ENCODE measurements around the gene KAT2A. TPM values are rescaled to one million over a fixed set of nuclear protein-coding genes. Genes with fewer than 3 reads are reported as not detected.

KAT2A gene
- total RNA-seq, 1 donor from 2014 or later: 63.1 TPM

- Histone ChIP-seq H3K36me3 (no peaks in the 10 kb centered on the region), H3K4me1 (peaks cover 16% of the 10 kb centered on the region), H3K27ac (no peak overlapping the region), H3K4me3 (no peak overlapping the region), H3K9me3 (no peaks in the 10 kb centered on the region), H3K27me3 (no peaks in the 10 kb centered on the region)
- no peak for DNase-seq (ENCODE audit: extremely low spot score in 2 of 2)
- TF ChIP-seq CTCF (IDR thresholded peaks at IDR 0.05): no peak
- TF ChIP-seq POLR2A (IDR thresholded peaks at IDR 0.05): no peak
- no peak for TF ChIP-seq POLR2AphosphoS5 (IDR thresholded peaks at IDR 0.05; ENCODE audit: insufficient read depth in 1 of 2, low read depth in 1 of 2)
- intact Hi-C loops (cut with DNase I): no loop called here
Measured at GRCh38 chr17:42098730-42099399, 22.3 kb downstream of the KAT2A start.

- TF ChIP-seq CTCF (IDR thresholded peaks at IDR 0.05): no peak
- TF ChIP-seq POLR2AphosphoS5 (IDR thresholded peaks at IDR 0.05; ENCODE audit: insufficient read depth in 1 of 2, low read depth in 1 of 2): no peak
- no peak for TF ChIP-seq POLR2A (IDR thresholded peaks at IDR 0.05)
- no peak for DNase-seq (ENCODE audit: extremely low spot score in 2 of 2)
- peak within 1 kb of the TSS; percentile 6 to 29 for H3K4me3 ChIP-seq
- H3K27me3 ChIP-seq: no peaks in the 10 kb centered on the region
- no peaks in the 10 kb centered on the region for H3K9me3 ChIP-seq
- H3K36me3 ChIP-seq: no peaks in the 10 kb centered on the region
- H3K4me1 ChIP-seq: peaks cover 16% of the 10 kb centered on the region
- no peak within 1 kb of the TSS for H3K27ac ChIP-seq
- intact Hi-C loops (cut with DNase I): no loop called here
Measured at GRCh38 chr17:42097691-42098631, 23.2 kb downstream of the KAT2A start, which contains the start of gene ZNF385C. Gene ZNF385C, minus strand, starts transcription at chr17:42098473. Its CDS starts 35,417 bp downstream, at chr17:42063056.

GRCh38 chr17:42096360-42097111, 24.6 kb downstream of the KAT2A start:
- no peaks in the 10 kb centered on the region for H3K27me3 ChIP-seq
- H3K27ac ChIP-seq: no peak overlapping the region
- no peaks in the 10 kb centered on the region for H3K9me3 ChIP-seq
- H3K4me1 ChIP-seq: peaks cover 14% of the 10 kb centered on the region
- intact Hi-C loops (cut with DNase I): no loop called here
- TF ChIP-seq POLR2AphosphoS5 (IDR thresholded peaks at IDR 0.05; ENCODE audit: insufficient read depth in 1 of 2, low read depth in 1 of 2) (no peak), CTCF (IDR thresholded peaks at IDR 0.05) (no peak), POLR2A (IDR thresholded peaks at IDR 0.05) (no peak)
- H3K4me3 ChIP-seq: no peak overlapping the region
- no peaks in the 10 kb centered on the region for H3K36me3 ChIP-seq
- no peak for DNase-seq (ENCODE audit: extremely low spot score in 2 of 2)

- Histone ChIP-seq H3K4me1 (peaks cover 12% of the 10 kb centered on the region), H3K9me3 (no peaks in the 10 kb centered on the region), H3K4me3 (no peak overlapping the region), H3K27me3 (no peaks in the 10 kb centered on the region), H3K36me3 (no peaks in the 10 kb centered on the region), H3K27ac (no peak overlapping the region)
- intact Hi-C loops (cut with DNase I): no loop called here
- DNase-seq (ENCODE audit: extremely low spot score in 2 of 2): no peak
- TF ChIP-seq CTCF (IDR thresholded peaks at IDR 0.05): no peak
- no peak for TF ChIP-seq POLR2AphosphoS5 (IDR thresholded peaks at IDR 0.05; ENCODE audit: insufficient read depth in 1 of 2, low read depth in 1 of 2)
- no peak for TF ChIP-seq POLR2A (IDR thresholded peaks at IDR 0.05)
Measured at GRCh38 chr17:42094375-42095069, 26.6 kb downstream of the KAT2A start.
